NT2/D1 (cell line): ENCODE measurements around the gene MLXIP.

Source experiments
- DNase-seq: peaks from one replicate; pipeline ENCODE4 v3.0.0-alpha.2; 2011; ENCODE audit warnings: low read depth, low spot score
- H3K27me3 ChIP-seq: 2 replicates; pipeline ENCODE4 v1.6.0; 2011; ENCODE audit warnings: mild to moderate bottlenecking; ENCODE audit not compliant: insufficient read length, insufficient read depth
- H3K36me3 ChIP-seq: 2 replicates; pipeline ENCODE4 v1.6.1; 2011; ENCODE audit warnings: mild to moderate bottlenecking, low read length, mixed read lengths; ENCODE audit not compliant: insufficient read depth, insufficient read length
- H3K4me1 ChIP-seq: 2 replicates; pipeline ENCODE4 v1.5.1; 2011; ENCODE audit not compliant: insufficient read depth, insufficient read length
- H3K4me3 ChIP-seq: 2 replicates; pipeline ENCODE4 v1.5.1; 2011; ENCODE audit warnings: low read depth; ENCODE audit not compliant: insufficient read length
- H3K9ac ChIP-seq: 2 replicates; pipeline ENCODE4 v1.6.0; 2011; ENCODE audit warnings: low read depth; ENCODE audit not compliant: insufficient read length
- H3K9me3 ChIP-seq: 2 replicates; pipeline ENCODE4 v1.5.1; 2011; ENCODE audit warnings: mild to moderate bottlenecking, low read length; ENCODE audit not compliant: insufficient read depth
- SUZ12 ChIP-seq: IDR thresholded peaks from 2 replicates; pipeline ENCODE4 v1.6.1; 2011; ENCODE audit not compliant: insufficient read length, insufficient read depth; ENCODE audit errors: extremely low read depth
- YY1 ChIP-seq: IDR thresholded peaks from 2 replicates; pipeline ENCODE4 v1.6.1; 2011; ENCODE audit not compliant: insufficient read length, insufficient read depth
- ZNF274 ChIP-seq: IDR thresholded peaks from 2 replicates; pipeline ENCODE4 v1.6.1; 2011; ENCODE audit warnings: mild to moderate bottlenecking, low read depth, low read length

MLXIP gene

GRCh38 chr12:122087431-122088178 is 9.0 kb downstream of the MLXIP start:
- Histone ChIP-seq H3K9me3 (no peaks in the 10 kb centered on the region), H3K9ac (no peak overlapping the region), H3K36me3 (peaks cover 60% of the 10 kb centered on the region), H3K4me3 (no peak overlapping the region), H3K4me1 (peaks cover 5% of the 10 kb centered on the region), H3K27me3 (no peaks in the 10 kb centered on the region)
- DNase-seq: no peak
- TF ChIP-seq SUZ12 (no peak), YY1 (no peak), ZNF274 (no peak)

GRCh38 chr12:122088179-122088810 is 9.7 kb downstream of the MLXIP start:
- Histone ChIP-seq H3K4me1 (peaks cover 5% of the 10 kb centered on the region), H3K9me3 (0 out of 2 replicates have a peak, but pooled peaks cover under 1% of the 10 kb centered on the region), H3K36me3 (peaks cover 57% of the 10 kb centered on the region), H3K4me3 (no peak overlapping the region), H3K27me3 (no peaks in the 10 kb centered on the region), H3K9ac (no peak overlapping the region)
- TF ChIP-seq YY1 (no peak), ZNF274 (no peak), SUZ12 (no peak)
- DNase-seq: no peak

- no peak for DNase-seq
- no peaks in the 10 kb centered on the region for H3K27me3 ChIP-seq
- TF ChIP-seq ZNF274 (no peak), YY1 (no peak), SUZ12 (no peak)
- no peak overlapping the region for H3K4me3 ChIP-seq
- no peak overlapping the region for H3K9ac ChIP-seq
- peaks cover 50% of the 10 kb centered on the region for H3K36me3 ChIP-seq
- peaks cover 5% of the 10 kb centered on the region for H3K4me1 ChIP-seq
- H3K9me3 ChIP-seq: peaks cover 6% of the 10 kb centered on the region; the same call in 1 of the 2 replicates
These were observed 10.5 kb downstream of the MLXIP start for GRCh38 chr12:122089077-122089476.

GRCh38 chr12:122090759-122091515 is 12.4 kb downstream of the MLXIP start:
- H3K9ac ChIP-seq: no peak overlapping the region

GRCh38 chr12:122093098-122093883 is 14.7 kb downstream of the MLXIP start:
- TF ChIP-seq YY1 (no peak), ZNF274 (no peak), SUZ12 (no peak)
- DNase-seq: no peak
- H3K4me1 ChIP-seq: peaks cover 6% of the 10 kb centered on the region

More at GRCh38 chr12:122090759-122091515, 12.4 kb downstream of the MLXIP start:
- DNase-seq: no peak
- H3K27me3 ChIP-seq: no peaks in the 10 kb centered on the region
- H3K36me3 ChIP-seq: peaks cover 37% of the 10 kb centered on the region
- H3K4me1 ChIP-seq: peaks cover 12% of the 10 kb centered on the region
- H3K9me3 ChIP-seq: peaks cover 6% of the 10 kb centered on the region; the same call in 1 of the 2 replicates
- no peak for TF ChIP-seq YY1
- TF ChIP-seq SUZ12: no peak
- no peak for TF ChIP-seq ZNF274
- H3K4me3 ChIP-seq: no peak overlapping the region

GRCh38 chr12:122094137-122094734 is 15.7 kb downstream of the MLXIP start:
- DNase-seq: no peak
- Histone ChIP-seq H3K36me3 (peaks cover 12% of the 10 kb centered on the region), H3K4me1 (peaks cover 14% of the 10 kb centered on the region), H3K27me3 (no peaks in the 10 kb centered on the region), H3K4me3 (no peak overlapping the region), H3K9me3 (peaks cover 6% of the 10 kb centered on the region; the same call in 1 of the 2 replicates), H3K9ac (no peak overlapping the region)
- TF ChIP-seq ZNF274 (no peak), YY1 (no peak), SUZ12 (no peak)

More at GRCh38 chr12:122093098-122093883, 14.7 kb downstream of the MLXIP start:
- H3K27me3 ChIP-seq: no peaks in the 10 kb centered on the region
- H3K36me3 ChIP-seq: peaks cover 17% of the 10 kb centered on the region
- H3K4me3 ChIP-seq: no peak overlapping the region
- H3K9ac ChIP-seq: no peak overlapping the region
- H3K9me3 ChIP-seq: peaks cover 6% of the 10 kb centered on the region; the same call in 1 of the 2 replicates
